Duodenal mucosa (tissue), 2 donors: ENCODE measurements around the gene CLMP.

Experiments
- H3K27ac ChIP-seq: one replicate; pipeline ENCODE4 v1.7.0; 2013; ENCODE audit warnings: low read depth, low read length
- H3K27me3 ChIP-seq, 2 donors: one replicate each; pipeline ENCODE4 v1.7.0; 2013; ENCODE audit warnings: low read length in 2 of 2, control low read depth in 1 of 2; ENCODE audit not compliant: insufficient read depth in 2 of 2, control insufficient read depth in 1 of 2
- H3K36me3 ChIP-seq, 2 donors: one replicate each; pipeline ENCODE4 v1.7.0; 2013; ENCODE audit warnings: low read length in 2 of 2, control low read depth in 1 of 2; ENCODE audit not compliant: insufficient read depth in 2 of 2, control insufficient read depth in 1 of 2
- H3K4me1 ChIP-seq, 2 donors: one replicate each; pipeline ENCODE4 v1.7.0; 2013; ENCODE audit warnings: low read length in 2 of 2, control low read depth in 1 of 2; ENCODE audit not compliant: insufficient read depth in 2 of 2, control insufficient read depth in 1 of 2
- H3K4me3 ChIP-seq, 2 donors: one replicate each; pipeline ENCODE4 v1.7.0; 2013; ENCODE audit warnings: low read length in 2 of 2, low read depth in 1 of 2
- H3K9ac ChIP-seq, 2 donors: one replicate each; pipeline ENCODE4 v1.7.0; 2013; ENCODE audit warnings: low read length in 2 of 2, low read depth in 1 of 2
- H3K9me3 ChIP-seq, 2 donors: one replicate each; pipeline ENCODE4 v1.7.0; 2013; ENCODE audit warnings: low read length in 2 of 2, control low read depth in 1 of 2; ENCODE audit not compliant: control insufficient read depth in 1 of 2

The CLMP gene

DNA sequence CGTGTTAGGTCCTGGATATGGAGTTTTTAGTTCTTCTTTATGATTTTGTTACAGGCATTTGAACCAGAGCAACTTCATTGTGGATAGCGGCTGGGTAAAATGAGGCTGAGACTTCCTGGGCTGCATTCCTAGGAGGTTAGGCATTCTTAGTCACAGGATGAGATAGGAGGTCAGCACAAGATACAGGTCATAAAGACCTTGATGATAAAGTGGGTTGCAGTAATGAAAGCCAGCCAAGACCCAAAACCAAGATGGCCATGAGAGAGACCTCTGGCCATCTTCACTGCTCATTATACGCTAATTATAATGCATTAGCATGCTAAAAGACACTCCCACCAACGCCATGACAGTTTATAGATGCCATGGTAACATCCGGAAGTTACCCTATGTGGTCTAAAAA is 23.4 kb upstream of the CLMP start:
- no peak overlapping the region for H3K4me3 ChIP-seq
- H3K27me3 ChIP-seq = no peaks in the 10 kb centered on the region
- H3K9ac ChIP-seq = no peak overlapping the region
- no peaks in the 10 kb centered on the region for H3K36me3 ChIP-seq
- peaks cover 0 to 2% of the 10 kb centered on the region in 2 donors for H3K9me3 ChIP-seq
- H3K4me1 ChIP-seq = peaks cover 18 to 22% of the 10 kb centered on the region in 2 donors
- H3K27ac ChIP-seq = peak overlapping the region; percentile 18

DNA sequence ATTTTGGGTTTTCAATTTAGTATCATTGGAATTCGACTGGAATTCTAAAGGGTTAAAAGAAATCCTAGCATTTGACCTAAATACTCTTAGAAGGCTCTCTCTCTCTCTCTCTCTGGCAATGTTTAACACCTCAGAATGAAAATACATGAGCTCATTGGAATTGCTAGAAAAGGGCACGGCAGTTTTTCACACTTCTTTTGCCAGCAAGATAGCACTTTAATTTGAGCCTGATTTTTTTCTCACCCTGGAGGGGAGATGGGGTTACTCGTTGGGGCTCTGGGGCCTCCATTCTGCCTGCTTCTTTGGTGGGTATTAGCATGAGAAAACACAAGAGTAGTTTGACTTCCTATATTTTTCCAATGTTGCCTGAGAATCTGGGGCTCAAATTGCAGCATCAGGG is 22.8 kb upstream of the CLMP start:
- no peak overlapping the region for H3K27ac ChIP-seq
- H3K9ac ChIP-seq = no peak overlapping the region

DNA sequence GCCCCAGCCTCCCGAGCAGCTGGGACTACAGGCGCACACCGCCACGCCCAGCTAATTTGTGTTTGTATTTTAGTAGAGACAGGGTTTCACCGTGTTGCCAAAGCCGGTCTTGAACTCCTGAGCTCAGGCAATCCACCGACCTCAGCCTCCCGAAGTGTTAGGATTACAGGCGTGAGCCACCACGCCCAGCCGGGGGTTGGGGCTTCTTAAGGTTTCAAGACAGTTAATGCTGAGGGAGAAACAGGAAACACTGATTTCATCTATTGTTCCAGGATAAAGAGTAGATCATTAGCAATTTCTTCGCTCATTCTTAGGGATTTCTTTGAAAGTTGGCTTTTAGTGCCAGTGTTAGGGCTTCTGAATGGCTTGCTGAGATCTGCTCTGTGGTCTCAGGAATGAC is 21.2 kb upstream of the CLMP start:
- Histone ChIP-seq H3K36me3 (no peaks in the 10 kb centered on the region), H3K27ac (no peak overlapping the region), H3K27me3 (no peaks in the 10 kb centered on the region), H3K9me3 (no peaks in the 10 kb centered on the region), H3K4me3 (no peak overlapping the region), H3K9ac (no peak overlapping the region), H3K4me1 (peaks cover 19 to 30% of the 10 kb centered on the region in 2 donors)

More for the DNA sequence above, 22.8 kb upstream of the CLMP start:
- Histone ChIP-seq H3K9me3 (peaks cover 0 to 2% of the 10 kb centered on the region in 2 donors), H3K4me3 (no peak overlapping the region), H3K36me3 (no peaks in the 10 kb centered on the region), H3K27me3 (no peaks in the 10 kb centered on the region), H3K4me1 (peaks cover 18 to 23% of the 10 kb centered on the region in 2 donors)

DNA sequence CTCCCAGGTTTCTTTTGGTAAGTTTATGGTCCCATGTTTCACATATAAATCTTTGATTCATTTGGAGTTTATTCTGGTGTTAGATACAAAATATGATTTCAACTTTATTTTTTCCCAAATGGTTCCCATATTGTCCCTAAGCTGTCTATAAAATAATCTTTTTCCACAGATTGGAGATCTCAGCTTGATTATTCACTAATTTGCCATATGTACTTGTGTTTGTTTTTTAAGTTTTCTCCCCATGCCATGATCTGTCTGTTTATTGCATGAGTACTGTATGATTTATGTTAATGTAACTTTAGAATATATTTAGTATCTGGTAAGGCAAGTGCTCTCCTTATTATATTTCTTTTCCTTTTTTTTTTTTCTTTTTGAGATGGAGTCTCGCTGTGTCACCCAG is 19.9 kb upstream of the CLMP start:
- Histone ChIP-seq H3K9me3 (no peaks in the 10 kb centered on the region), H3K27ac (no peak overlapping the region), H3K27me3 (no peaks in the 10 kb centered on the region), H3K9ac (no peak overlapping the region), H3K36me3 (no peaks in the 10 kb centered on the region), H3K4me3 (no peak overlapping the region), H3K4me1 (peaks cover 17 to 27% of the 10 kb centered on the region in 2 donors)

DNA sequence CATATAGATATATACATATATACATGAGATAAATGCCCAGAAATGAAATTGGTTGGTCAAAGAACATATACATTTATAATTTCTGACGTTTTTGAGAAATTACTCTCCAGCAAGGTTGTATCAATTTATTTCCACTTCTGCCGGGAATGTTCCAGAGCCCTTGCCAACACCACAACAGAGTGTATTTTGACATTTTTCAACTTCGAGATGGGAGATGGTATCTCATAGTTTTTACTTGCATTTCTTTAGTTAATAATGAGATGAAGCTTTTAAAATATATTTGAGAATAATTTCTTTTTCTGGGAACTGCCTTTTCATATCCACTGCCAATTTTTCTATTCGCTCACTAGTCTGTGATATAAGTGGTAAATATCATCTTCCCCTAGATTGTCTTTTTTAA is 19.3 kb upstream of the CLMP start:
- Histone ChIP-seq H3K9ac (no peak overlapping the region), H3K27ac (no peak overlapping the region), H3K9me3 (no peaks in the 10 kb centered on the region), H3K4me3 (no peak overlapping the region), H3K27me3 (no peaks in the 10 kb centered on the region), H3K4me1 (peaks cover 16 to 25% of the 10 kb centered on the region in 2 donors), H3K36me3 (no peaks in the 10 kb centered on the region)

DNA sequence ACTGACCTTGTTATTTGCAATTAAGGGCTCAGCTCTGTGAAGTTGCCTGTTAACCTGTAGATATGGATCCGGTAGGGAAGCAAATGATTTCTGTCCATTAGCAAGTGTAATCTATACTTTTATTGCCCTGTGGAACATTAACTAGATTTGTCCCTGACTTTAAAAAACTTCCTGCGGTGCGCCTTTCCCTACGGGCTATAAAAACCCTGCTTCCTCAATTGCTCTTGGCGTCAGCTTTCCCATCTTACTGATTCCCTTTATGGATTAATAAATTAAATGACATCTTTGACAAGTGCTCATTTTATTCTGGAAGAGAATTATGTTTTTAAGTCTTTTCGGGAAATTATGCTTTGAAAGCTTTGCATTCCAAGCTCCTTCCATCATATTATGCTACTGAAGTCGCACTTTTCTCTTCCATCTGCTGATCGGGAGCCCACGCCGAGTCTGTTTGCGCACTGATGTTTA is 18.3 kb upstream of the CLMP start:
- H3K36me3 ChIP-seq = no peaks in the 10 kb centered on the region
- no peak overlapping the region for H3K9ac ChIP-seq
- peak overlapping the region; percentile 11 to 46 for H3K4me3 ChIP-seq
- no peaks in the 10 kb centered on the region for H3K27me3 ChIP-seq
- no peaks in the 10 kb centered on the region for H3K9me3 ChIP-seq
- H3K4me1 ChIP-seq = peaks cover 5 to 15% of the 10 kb centered on the region in 2 donors
- H3K27ac ChIP-seq = no peak overlapping the region

DNA sequence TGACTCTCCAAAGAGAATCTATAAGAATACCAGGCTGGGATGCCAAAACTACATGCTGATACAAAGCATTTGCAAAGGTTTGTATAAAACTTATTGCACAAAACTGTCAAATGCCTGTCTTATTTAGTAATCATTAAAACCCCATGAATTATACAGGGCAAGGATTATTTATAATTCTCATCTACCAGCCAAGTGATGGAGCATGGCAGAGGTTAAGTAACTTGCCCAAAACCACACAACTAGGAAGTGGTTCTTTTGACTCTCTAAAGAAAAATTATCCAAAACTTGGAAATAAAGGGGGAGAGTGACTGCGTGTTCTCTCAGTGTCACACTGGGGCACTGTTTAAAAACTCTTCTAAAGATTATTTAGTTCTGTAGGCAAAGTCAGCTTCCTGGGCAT is 17.4 kb upstream of the CLMP start:
- Histone ChIP-seq H3K27ac (no peak overlapping the region), H3K9ac (no peak overlapping the region), H3K36me3 (no peaks in the 10 kb centered on the region), H3K4me1 (peaks cover 5 to 11% of the 10 kb centered on the region in 2 donors), H3K4me3 (no peak overlapping the region), H3K9me3 (no peaks in the 10 kb centered on the region), H3K27me3 (no peaks in the 10 kb centered on the region)

DNA sequence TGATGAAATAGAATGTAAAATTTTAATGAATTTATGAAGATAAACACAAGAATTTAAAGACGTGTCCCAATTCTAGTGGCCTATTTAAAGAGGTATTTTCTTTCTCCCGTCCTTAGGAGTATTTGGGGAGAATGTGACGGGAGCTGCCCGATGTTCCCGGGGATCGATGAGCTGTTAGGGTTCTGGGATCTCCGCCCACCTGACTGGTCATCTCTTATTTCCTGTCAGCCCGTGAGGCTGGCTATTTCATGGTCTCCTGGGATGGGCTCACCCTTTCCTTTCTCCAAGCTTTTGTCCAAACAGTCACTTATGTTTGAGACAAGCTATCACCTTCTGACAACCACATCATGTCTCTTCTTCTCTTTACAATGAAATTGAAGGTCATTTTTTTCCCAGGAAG is 16.9 kb upstream of the CLMP start:
- no peak overlapping the region for H3K9ac ChIP-seq
- no peaks in the 10 kb centered on the region for H3K36me3 ChIP-seq
- no peak overlapping the region for H3K4me3 ChIP-seq
- peaks cover 5 to 11% of the 10 kb centered on the region in 2 donors for H3K4me1 ChIP-seq
- H3K9me3 ChIP-seq = no peaks in the 10 kb centered on the region
- H3K27me3 ChIP-seq = no peaks in the 10 kb centered on the region
- H3K27ac ChIP-seq = no peak overlapping the region

DNA sequence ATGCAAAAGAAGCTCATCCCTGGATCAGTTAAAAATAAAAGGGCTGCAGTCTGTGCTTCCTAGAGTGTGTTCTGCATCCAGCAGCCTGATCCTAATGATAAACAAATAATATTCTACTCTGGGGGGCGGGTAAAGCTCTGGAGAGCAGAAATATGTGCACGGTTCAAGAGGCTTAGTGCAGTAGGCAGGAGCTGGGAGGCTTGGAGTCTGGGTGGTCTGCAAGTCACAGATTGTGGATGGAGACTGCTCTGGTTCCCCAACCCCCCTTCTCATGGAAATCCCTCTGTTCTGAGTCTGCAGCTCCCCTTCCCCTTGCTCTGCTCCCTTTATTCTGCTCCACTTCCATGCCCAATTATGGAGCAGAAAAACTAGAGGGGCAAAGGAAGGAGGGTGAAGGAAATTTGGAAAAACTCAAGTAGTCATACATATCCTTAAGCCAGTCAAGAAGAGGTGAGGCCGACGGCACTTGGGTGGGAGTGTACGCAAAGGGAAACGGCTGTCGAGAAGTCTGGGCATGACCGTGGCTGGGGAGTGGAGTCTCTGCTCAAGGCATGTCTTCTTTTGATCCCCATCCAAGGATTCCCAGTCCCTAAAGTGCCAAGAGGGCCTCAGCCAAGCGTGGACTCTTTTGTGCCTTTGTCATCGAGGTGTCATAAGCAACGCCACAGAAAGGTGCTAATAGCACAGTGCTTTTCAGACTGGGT is 16.3 kb upstream of the CLMP start:
- Histone ChIP-seq H3K9ac (no peak overlapping the region), H3K4me3 (no peak overlapping the region), H3K9me3 (no peaks in the 10 kb centered on the region), H3K27ac (no peak overlapping the region), H3K27me3 (no peaks in the 10 kb centered on the region), H3K36me3 (no peaks in the 10 kb centered on the region), H3K4me1 (peaks cover 5 to 11% of the 10 kb centered on the region in 2 donors)

DNA sequence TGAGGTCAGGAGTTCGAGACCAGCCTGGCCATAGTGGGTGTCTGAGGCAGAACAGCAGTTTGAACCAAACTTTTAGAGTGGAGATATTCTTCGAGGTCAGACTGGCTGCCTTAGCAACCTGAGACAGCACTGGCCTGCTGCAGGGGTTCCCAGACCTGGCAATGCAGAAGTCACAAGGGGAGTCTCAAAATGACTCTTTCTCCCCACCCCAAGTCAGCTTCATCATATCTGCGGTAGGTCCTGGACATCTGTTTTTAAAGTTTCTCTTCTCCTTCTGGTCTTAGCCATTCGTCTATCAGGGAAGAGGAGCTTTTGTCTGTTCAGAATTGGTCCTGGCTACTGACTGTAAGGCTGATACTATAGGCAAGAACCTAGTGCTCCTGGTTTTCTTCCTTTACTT is 14.5 kb upstream of the CLMP start:
- H3K27ac ChIP-seq = no peak overlapping the region
- peaks cover 5 to 11% of the 10 kb centered on the region in 2 donors for H3K4me1 ChIP-seq

More for the DNA sequence above, 14.5 kb upstream of the CLMP start:
- Histone ChIP-seq H3K36me3 (no peaks in the 10 kb centered on the region), H3K9me3 (no peaks in the 10 kb centered on the region), H3K9ac (no peak overlapping the region), H3K4me3 (no peak overlapping the region), H3K27me3 (no peaks in the 10 kb centered on the region)
